Duodenal mucosa (tissue), 2 donors: ENCODE results near the gene UTRN.

Experiments
- H3K27ac ChIP-seq: one replicate; pipeline ENCODE4 v1.7.0; 2013; ENCODE audit warnings: low read depth, low read length
- H3K27me3 ChIP-seq, 2 donors: one replicate each; pipeline ENCODE4 v1.7.0; 2013; ENCODE audit warnings: low read length in 2 of 2, control low read depth in 1 of 2; ENCODE audit not compliant: insufficient read depth in 2 of 2, control insufficient read depth in 1 of 2
- H3K36me3 ChIP-seq, 2 donors: one replicate each; pipeline ENCODE4 v1.7.0; 2013; ENCODE audit warnings: low read length in 2 of 2, control low read depth in 1 of 2; ENCODE audit not compliant: insufficient read depth in 2 of 2, control insufficient read depth in 1 of 2
- H3K4me1 ChIP-seq, 2 donors: one replicate each; pipeline ENCODE4 v1.7.0; 2013; ENCODE audit warnings: low read length in 2 of 2, control low read depth in 1 of 2; ENCODE audit not compliant: insufficient read depth in 2 of 2, control insufficient read depth in 1 of 2
- H3K4me3 ChIP-seq, 2 donors: one replicate each; pipeline ENCODE4 v1.7.0; 2013; ENCODE audit warnings: low read length in 2 of 2, low read depth in 1 of 2
- H3K9ac ChIP-seq, 2 donors: one replicate each; pipeline ENCODE4 v1.7.0; 2013; ENCODE audit warnings: low read length in 2 of 2, low read depth in 1 of 2
- H3K9me3 ChIP-seq, 2 donors: one replicate each; pipeline ENCODE4 v1.7.0; 2013; ENCODE audit warnings: low read length in 2 of 2, control low read depth in 1 of 2; ENCODE audit not compliant: control insufficient read depth in 1 of 2

Gene UTRN

GRCh38 chr6:144295211-144295610, 10.1 kb downstream of the UTRN start:
- no peak overlapping the region for H3K4me3 ChIP-seq
- peaks cover 16 to 18% of the 10 kb centered on the region in 2 donors for H3K4me1 ChIP-seq
- H3K27me3 ChIP-seq: no peaks in the 10 kb centered on the region
- H3K36me3 ChIP-seq: no peaks in the 10 kb centered on the region
- H3K9me3 ChIP-seq: no peaks in the 10 kb centered on the region
- H3K27ac ChIP-seq: no peak overlapping the region
- H3K9ac ChIP-seq: no peak overlapping the region

- Histone ChIP-seq H3K27me3 (no peaks in the 10 kb centered on the region), H3K9ac (no peak overlapping the region), H3K27ac (no peak overlapping the region), H3K36me3 (no peaks in the 10 kb centered on the region), H3K4me1 (peaks cover 16 to 18% of the 10 kb centered on the region in 2 donors), H3K9me3 (no peaks in the 10 kb centered on the region), H3K4me3 (no peak overlapping the region)
Measured at GRCh38 chr6:144295981-144296767, 11.0 kb downstream of the UTRN start.

- H3K9me3 ChIP-seq: no peaks in the 10 kb centered on the region
- no peak overlapping the region for H3K27ac ChIP-seq
- H3K4me3 ChIP-seq: no peak overlapping the region
- no peaks in the 10 kb centered on the region for H3K27me3 ChIP-seq
- peaks cover 16 to 18% of the 10 kb centered on the region in 2 donors for H3K4me1 ChIP-seq
- H3K9ac ChIP-seq: no peak overlapping the region
- H3K36me3 ChIP-seq: no peaks in the 10 kb centered on the region
Measured at GRCh38 chr6:144296973-144297372, 11.8 kb downstream of the UTRN start.

DNA sequence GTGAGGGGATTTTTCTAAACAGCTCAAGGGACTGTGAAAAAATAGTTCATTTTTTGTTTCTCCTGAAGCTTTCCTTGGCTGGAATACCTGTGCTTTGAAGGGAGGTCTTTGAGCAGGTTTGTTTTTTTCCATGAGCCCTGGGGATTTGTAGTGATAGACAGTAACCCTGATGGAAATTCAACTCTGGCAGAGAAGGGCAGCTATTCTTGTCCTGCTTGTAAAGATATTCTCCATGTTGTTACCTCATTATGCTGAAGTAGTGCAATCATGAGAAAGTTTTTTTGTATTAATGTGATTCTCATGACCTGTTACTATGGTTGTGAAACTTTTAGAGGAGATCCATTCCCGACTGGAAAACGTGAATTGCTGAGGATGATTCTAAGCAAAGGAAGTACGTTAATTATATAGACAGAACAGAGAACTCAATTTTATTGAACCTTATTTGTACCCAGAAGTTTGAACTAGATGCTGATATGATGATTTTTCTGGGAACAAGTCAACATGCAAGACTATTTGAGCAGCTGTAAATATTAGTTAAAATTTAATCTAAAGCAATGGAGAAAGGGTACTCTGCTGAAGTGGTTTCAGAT, 12.5 kb downstream of the UTRN start:
- Histone ChIP-seq H3K9me3 (no peaks in the 10 kb centered on the region), H3K27ac (no peak overlapping the region), H3K4me1 (peaks cover 16 to 18% of the 10 kb centered on the region in 2 donors), H3K4me3 (peak overlapping the region in 1 of 2 donors; percentile 59), H3K9ac (no peak overlapping the region), H3K27me3 (no peaks in the 10 kb centered on the region), H3K36me3 (no peaks in the 10 kb centered on the region)

DNA sequence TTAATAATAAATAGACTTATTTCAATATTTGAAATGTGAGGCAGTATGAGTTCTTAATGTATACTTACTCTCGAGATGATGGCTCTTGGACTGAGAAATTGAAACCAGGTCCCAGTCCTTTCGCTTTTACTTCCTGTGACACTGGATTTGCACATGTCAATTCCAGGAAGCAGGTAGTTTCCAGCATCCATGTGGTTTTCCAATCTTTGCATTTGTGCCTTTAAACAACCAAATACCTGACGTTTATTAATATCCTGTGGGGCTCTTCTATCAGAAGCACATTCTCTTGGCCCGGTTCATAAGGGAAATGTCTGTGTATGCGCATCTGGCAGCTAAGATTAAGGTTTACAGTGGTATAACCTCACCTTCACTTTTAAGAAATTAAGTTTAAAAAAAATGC, 13.1 kb downstream of the UTRN start:
- peaks cover 16 to 18% of the 10 kb centered on the region in 2 donors for H3K4me1 ChIP-seq
- peak overlapping the region; percentile 37 to 59 for H3K4me3 ChIP-seq
- no peak overlapping the region for H3K9ac ChIP-seq
- H3K36me3 ChIP-seq: no peaks in the 10 kb centered on the region
- H3K27ac ChIP-seq: no peak overlapping the region
- no peaks in the 10 kb centered on the region for H3K9me3 ChIP-seq
- no peaks in the 10 kb centered on the region for H3K27me3 ChIP-seq

- H3K4me1 ChIP-seq: peaks cover 16 to 18% of the 10 kb centered on the region in 2 donors
- H3K9me3 ChIP-seq: no peaks in the 10 kb centered on the region
- no peaks in the 10 kb centered on the region for H3K27me3 ChIP-seq
- no peaks in the 10 kb centered on the region for H3K36me3 ChIP-seq
- H3K27ac ChIP-seq: no peak overlapping the region
- no peak overlapping the region for H3K9ac ChIP-seq
- no peak overlapping the region for H3K4me3 ChIP-seq
Measured at GRCh38 chr6:144298916-144299315, 13.8 kb downstream of the UTRN start.

GRCh38 chr6:144302701-144303372, 17.7 kb downstream of the UTRN start:
- H3K27ac ChIP-seq: no peak overlapping the region
- no peaks in the 10 kb centered on the region for H3K36me3 ChIP-seq
- H3K4me1 ChIP-seq: peaks cover 11 to 14% of the 10 kb centered on the region in 2 donors
- H3K4me3 ChIP-seq: no peak overlapping the region
- H3K9ac ChIP-seq: no peak overlapping the region
- H3K9me3 ChIP-seq: no peaks in the 10 kb centered on the region
- no peaks in the 10 kb centered on the region for H3K27me3 ChIP-seq

- Histone ChIP-seq H3K4me3 (no peak overlapping the region), H3K27me3 (no peaks in the 10 kb centered on the region), H3K9ac (no peak overlapping the region), H3K4me1 (peaks cover 5 to 9% of the 10 kb centered on the region in 2 donors), H3K9me3 (no peaks in the 10 kb centered on the region), H3K36me3 (no peaks in the 10 kb centered on the region), H3K27ac (no peak overlapping the region)
Measured at GRCh38 chr6:144304223-144304848, 19.2 kb downstream of the UTRN start.

- Histone ChIP-seq H3K4me1 (peaks cover 5 to 9% of the 10 kb centered on the region in 2 donors), H3K9me3 (no peaks in the 10 kb centered on the region), H3K27me3 (no peaks in the 10 kb centered on the region), H3K36me3 (no peaks in the 10 kb centered on the region), H3K4me3 (no peak overlapping the region), H3K27ac (no peak overlapping the region), H3K9ac (no peak overlapping the region)
Measured at GRCh38 chr6:144305567-144305966, 20.4 kb downstream of the UTRN start.

- no peak overlapping the region for H3K27ac ChIP-seq
- H3K4me1 ChIP-seq: peaks cover 5 to 9% of the 10 kb centered on the region in 2 donors
- no peaks in the 10 kb centered on the region for H3K36me3 ChIP-seq
- no peaks in the 10 kb centered on the region for H3K27me3 ChIP-seq
- no peaks in the 10 kb centered on the region for H3K9me3 ChIP-seq
- no peak overlapping the region for H3K4me3 ChIP-seq
- H3K9ac ChIP-seq: no peak overlapping the region
Measured at GRCh38 chr6:144305985-144306384, 20.9 kb downstream of the UTRN start.
